Renal cortical epithelial cell (primary cell): ENCODE data around the gene SYNDIG1. TPM values are rescaled to one million over a fixed set of nuclear protein-coding genes. Genes with fewer than 3 reads are reported as not detected.
"Not testable (repeated sequence)": the region's sequence is repeated elsewhere in the genome, so short reads cannot be mapped to it uniquely, and the experiment has no call there.

ENCODE experiments used
- DNase-seq: peaks from one replicate; pipeline ENCODE4 v3.0.0-alpha.2; 2011; ENCODE audit warnings: low read depth
- total RNA-seq: library from RNA; depleted of rRNA; stranded (reverse); fragments of >200 nt; gene quantifications from 2 replicates; pipeline ENCODE4 v1.2.3, GENCODE V29; 2014

Gene SYNDIG1
- total RNA-seq, 1 donor from 2014 or later = 0.05 TPM

- DNase-seq = no peak
These were observed 22.7 kb downstream of the SYNDIG1 start for GRCh38 chr20:24492031-24492607.

- no peak for DNase-seq
These were observed 23.3 kb downstream of the SYNDIG1 start for GRCh38 chr20:24492698-24493097.

GRCh38 chr20:24493181-24493580 lies 23.8 kb downstream of the SYNDIG1 start:
- DNase-seq = no peak

GRCh38 chr20:24493661-24494459 lies 24.4 kb downstream of the SYNDIG1 start:
- no peak for DNase-seq

- no peak for DNase-seq
These were observed 25.1 kb downstream of the SYNDIG1 start for GRCh38 chr20:24494460-24494920.

- no peak for DNase-seq
These were observed 25.8 kb downstream of the SYNDIG1 start for GRCh38 chr20:24495266-24495665.

GRCh38 chr20:24497851-24498250 lies 28.4 kb downstream of the SYNDIG1 start:
- peak; percentile 28 for DNase-seq

GRCh38 chr20:24498641-24499040 lies 29.2 kb downstream of the SYNDIG1 start:
- DNase-seq = no peak

- DNase-seq = no peak
These were observed 30.0 kb downstream of the SYNDIG1 start for GRCh38 chr20:24499472-24499871.

GRCh38 chr20:24501764-24502556 lies 32.5 kb downstream of the SYNDIG1 start:
- DNase-seq = no peak

GRCh38 chr20:24502661-24503060 lies 33.2 kb downstream of the SYNDIG1 start:
- no peak for DNase-seq

- DNase-seq = no peak
These were observed 34.0 kb downstream of the SYNDIG1 start for GRCh38 chr20:24503352-24503931.

GRCh38 chr20:24504331-24505285 lies 35.2 kb downstream of the SYNDIG1 start:
- no peak for DNase-seq

- DNase-seq = no peak
These were observed 36.7 kb downstream of the SYNDIG1 start for GRCh38 chr20:24506146-24506545.

- no peak for DNase-seq
These were observed 37.3 kb downstream of the SYNDIG1 start for GRCh38 chr20:24506696-24507095.

- DNase-seq = no peak
These were observed 37.9 kb downstream of the SYNDIG1 start for GRCh38 chr20:24507182-24507853.

GRCh38 chr20:24512441-24512840 lies 43.0 kb downstream of the SYNDIG1 start:
- not testable (repeated sequence) for DNase-seq

- DNase-seq = no peak
These were observed 49.1 kb downstream of the SYNDIG1 start for GRCh38 chr20:24518515-24518914.

- DNase-seq = no peak
These were observed 50.0 kb downstream of the SYNDIG1 start for GRCh38 chr20:24519476-24519875.

- DNase-seq = no peak
These were observed 51.6 kb downstream of the SYNDIG1 start for GRCh38 chr20:24521032-24521431.
